NK-92 treated with Interleukin-12 subunit alpha and Interleukin-12 subunit beta, amount 100 ng/mL, for 24 hours (cell line): ENCODE measurements around the gene EBF3.

Experiments used
- DNase-seq: peaks from one replicate; lab custom pipeline; 2025; lab: John Stamatoyannopoulos, UW

Gene EBF3

GRCh38 chr10:129853562-129853903 is 110.5 kb downstream of the EBF3 start:
- no peak for DNase-seq

- DNase-seq, result no peak
Measured at GRCh38 chr10:129852829-129853561, 111.1 kb downstream of the EBF3 start.

DNA sequence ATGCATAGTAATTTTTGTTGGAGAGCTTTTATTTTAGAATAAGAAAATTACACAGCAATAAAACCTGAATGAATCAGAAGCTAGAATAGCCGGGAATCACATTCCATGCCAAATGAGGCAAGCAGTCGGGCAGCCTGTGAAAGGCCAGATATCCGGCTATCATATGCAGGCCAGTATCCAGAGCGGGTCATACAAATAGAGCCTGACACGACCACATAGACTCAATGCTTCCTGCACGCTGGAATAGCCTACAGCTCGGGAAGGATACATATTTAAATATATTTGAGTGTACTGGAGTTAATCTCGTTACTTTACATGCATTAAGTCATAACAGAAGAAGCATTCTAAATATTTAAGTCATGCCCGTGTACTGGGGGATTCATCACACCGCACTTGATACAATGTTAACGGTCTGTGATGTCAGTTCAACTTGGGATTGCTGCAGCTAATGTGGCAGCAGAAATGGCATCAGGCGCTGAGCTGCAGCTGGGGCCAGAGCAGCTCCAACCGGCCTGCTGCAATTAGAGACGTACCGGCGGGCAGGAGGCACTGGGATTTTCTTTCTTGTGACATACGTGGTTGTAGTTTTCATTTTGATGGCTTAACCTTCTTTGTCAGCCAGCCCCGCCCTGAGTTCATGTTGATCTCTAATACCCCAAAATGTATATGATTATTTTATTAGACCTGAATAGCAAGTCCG is 112.0 kb downstream of the EBF3 start:
- no peak for DNase-seq

- DNase-seq, result no peak
Measured at GRCh38 chr10:129850790-129851189, 113.3 kb downstream of the EBF3 start.

DNA sequence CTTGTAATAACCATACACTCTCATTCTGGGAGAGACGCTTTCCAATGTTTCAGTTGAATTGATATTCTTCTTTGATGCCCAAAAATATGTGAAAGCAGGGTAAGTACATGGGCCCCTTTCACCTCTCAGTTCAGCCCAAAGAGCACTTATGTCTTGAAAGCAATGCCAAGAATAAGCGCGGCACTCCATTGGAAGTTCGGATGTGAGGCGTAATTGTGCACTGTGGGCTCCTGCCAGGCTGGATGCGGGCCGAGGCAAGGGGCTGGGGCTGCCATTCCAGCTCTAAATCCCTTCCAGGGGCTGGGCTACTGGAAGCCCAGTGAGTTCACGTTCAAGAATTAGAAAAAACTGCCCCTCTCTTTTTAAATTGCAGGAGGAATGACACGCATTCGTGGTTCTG is 113.8 kb downstream of the EBF3 start:
- DNase-seq, result no peak

GRCh38 chr10:129849853-129850252 is 114.2 kb downstream of the EBF3 start:
- DNase-seq, result no peak

GRCh38 chr10:129849452-129849750 is 114.7 kb downstream of the EBF3 start:
- no peak for DNase-seq

- no peak for DNase-seq
Measured at GRCh38 chr10:129848696-129849451, 115.2 kb downstream of the EBF3 start.

DNA sequence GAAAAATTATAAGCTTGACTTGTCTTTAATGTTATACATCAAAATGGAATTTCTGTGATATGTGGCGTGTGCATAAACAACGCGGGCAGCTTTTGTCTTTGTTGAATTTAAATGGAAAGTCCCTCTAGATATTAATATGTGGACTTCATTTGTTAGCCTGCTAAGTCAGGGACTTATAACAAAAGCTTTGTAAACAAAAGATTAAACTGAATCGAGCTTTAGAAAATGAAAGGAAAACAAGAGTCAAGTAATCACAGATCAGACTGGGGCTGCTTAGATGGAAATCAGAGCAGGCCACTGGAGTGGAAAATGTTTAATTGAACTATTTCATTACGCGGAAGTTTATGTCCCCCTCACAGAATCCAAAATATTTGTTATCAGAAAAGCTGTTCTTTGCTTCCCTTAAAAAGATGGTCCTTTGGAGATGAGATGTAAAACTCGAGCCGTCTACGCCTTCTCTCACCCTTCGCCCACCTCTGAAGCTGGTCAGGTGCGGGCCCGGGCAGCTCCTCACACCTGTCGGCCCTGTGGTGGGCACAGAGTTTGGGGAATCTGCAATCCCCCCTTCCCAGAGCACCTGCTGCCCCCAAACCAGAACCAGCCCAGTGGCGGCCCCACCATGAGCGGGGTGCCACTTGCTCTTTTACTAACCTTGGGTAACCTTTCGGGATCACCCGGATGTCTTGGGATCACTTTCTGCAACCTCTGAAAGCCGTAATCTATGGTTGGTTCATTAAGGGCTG is 116.2 kb downstream of the EBF3 start:
- DNase-seq, result no peak

- no peak for DNase-seq
Measured at GRCh38 chr10:129846991-129847391, 117.1 kb downstream of the EBF3 start.

GRCh38 chr10:129845111-129845753 is 118.8 kb downstream of the EBF3 start:
- no peak for DNase-seq

DNA sequence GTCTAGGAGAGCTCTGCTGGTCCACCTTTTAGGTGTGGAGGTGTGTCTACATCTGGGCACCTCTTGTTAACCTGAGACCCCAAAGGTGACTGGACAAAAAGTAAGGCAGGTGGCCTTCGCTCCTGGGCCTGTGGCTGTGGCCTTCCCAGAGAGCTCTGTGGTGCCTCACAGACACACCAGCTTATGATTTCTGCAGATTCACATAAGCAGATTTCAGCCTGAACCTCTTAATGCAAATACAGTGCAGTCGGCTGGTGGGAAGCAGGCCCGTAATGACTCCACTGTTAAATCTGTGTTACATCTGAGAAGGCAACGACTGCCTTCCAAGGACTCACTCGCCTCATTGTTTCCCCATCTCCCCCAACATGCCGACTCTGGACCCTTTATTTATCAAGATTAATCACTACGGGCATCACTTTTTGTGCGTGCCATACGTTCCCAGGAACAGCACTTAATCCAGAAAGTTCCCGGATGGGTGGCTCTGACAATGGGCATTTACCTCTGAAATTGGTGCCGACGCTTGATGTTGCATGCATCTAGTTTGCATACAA is 119.8 kb downstream of the EBF3 start:
- no peak for DNase-seq

GRCh38 chr10:129843702-129844101 is 120.4 kb downstream of the EBF3 start:
- DNase-seq, result no peak

DNA sequence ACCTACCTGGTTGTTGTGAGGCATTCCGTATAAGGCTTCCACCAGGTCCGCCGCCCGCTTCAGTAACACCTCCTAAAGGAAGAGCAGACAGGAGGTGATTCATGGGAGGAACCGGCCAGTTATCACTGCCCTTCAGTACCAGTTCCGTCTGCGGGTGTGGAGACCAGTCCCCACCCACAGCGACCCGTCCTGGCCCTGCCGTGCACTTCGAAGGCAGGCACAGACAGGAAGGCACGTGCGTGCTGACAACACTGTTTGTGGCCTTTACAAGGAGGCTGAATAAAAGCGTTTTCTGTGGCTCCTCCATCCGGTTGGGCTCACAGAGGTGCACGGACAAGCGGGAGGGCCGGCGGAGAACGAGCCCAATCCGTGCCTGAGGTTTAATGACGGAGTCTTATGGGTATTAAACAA is 120.9 kb downstream of the EBF3 start:
- DNase-seq, result no peak

GRCh38 chr10:129842031-129842430 is 122.0 kb downstream of the EBF3 start:
- no peak for DNase-seq

GRCh38 chr10:129841590-129841989 is 122.5 kb downstream of the EBF3 start:
- no peak for DNase-seq

DNA sequence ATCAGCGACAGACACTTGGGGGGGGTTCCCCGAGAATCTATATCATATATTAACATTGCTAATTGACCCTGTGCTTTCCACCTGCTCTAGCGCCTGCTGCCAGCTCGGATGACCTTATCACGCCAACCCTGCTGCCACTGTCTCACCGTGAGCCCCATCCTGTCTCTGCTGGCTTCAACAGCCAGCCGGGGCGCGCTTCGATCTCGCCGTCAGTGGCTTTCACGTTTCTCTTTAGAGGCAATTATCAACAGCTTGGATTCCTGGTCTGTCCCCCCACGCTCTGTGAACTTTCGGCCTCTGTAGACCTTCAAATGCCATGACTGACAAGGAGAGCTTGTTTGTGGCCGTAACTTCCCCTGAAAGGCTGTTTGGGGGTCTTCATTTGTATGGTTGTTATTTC is 123.0 kb downstream of the EBF3 start:
- DNase-seq, result no peak

DNA sequence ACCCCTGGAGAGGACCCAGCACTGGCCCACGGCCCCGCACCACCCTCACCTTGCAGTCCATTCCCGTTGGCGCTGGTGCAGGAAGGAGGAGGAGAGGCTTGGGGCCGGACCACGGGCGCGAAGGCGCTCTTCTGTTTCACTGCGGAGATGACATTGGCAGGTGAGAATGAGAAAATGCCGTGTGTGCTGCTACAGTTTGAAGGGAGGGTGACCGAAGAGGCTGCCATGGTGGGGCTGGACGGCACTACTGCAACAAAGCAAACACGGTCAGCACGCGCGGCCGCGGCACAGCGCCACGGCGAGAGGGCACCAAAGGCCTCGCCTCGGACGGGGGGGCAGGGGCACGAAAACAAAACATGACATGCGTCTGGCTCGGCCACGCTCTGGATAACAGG is 123.9 kb downstream of the EBF3 start:
- DNase-seq, result no peak

GRCh38 chr10:129839285-129840195 is 124.5 kb downstream of the EBF3 start:
- DNase-seq, result no peak

DNA sequence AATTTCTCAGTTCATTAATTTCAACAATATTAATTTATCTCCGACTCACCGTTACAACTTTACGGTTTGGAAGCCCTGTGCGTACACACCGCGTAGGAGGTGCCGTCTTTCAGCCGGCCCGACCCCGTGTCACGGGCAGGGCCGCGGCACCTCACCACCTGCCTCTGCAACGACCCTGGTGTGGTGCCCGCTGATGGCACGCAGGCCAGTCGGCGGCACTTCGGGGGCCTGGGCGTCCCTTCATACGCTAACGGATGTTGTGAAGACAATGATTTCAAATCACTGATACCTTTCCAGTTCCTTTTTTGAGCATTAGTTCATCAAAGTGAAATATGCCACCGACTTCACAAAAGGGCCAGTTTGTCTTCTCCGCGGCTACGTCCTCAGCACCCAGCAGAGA is 125.3 kb downstream of the EBF3 start:
- no peak for DNase-seq
